Measurements from ENCODE around the gene LRRN2. TPM values are rescaled to one million over a fixed set of nuclear protein-coding genes. Genes with fewer than 3 reads are reported as not detected.

The LRRN2 gene
- total RNA-seq, 2 donors from 2014 or later, result 6.6 to 8.2 TPM

- H3K36me3 ChIP-seq, result no peaks in the 10 kb centered on the region
- TF ChIP-seq, protein P1, sequence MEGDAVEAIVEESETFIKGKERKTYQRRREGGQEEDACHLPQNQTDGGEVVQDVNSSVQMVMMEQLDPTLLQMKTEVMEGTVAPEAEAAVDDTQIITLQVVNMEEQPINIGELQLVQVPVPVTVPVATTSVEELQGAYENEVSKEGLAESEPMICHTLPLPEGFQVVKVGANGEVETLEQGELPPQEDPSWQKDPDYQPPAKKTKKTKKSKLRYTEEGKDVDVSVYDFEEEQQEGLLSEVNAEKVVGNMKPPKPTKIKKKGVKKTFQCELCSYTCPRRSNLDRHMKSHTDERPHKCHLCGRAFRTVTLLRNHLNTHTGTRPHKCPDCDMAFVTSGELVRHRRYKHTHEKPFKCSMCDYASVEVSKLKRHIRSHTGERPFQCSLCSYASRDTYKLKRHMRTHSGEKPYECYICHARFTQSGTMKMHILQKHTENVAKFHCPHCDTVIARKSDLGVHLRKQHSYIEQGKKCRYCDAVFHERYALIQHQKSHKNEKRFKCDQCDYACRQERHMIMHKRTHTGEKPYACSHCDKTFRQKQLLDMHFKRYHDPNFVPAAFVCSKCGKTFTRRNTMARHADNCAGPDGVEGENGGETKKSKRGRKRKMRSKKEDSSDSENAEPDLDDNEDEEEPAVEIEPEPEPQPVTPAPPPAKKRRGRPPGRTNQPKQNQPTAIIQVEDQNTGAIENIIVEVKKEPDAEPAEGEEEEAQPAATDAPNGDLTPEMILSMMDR (IDR thresholded peaks at IDR 0.05), result no peak
- no peaks in the 10 kb centered on the region for H3K4me1 ChIP-seq
- H3K27me3 ChIP-seq, result no peaks in the 10 kb centered on the region
- no peak overlapping the region for H3K4me3 ChIP-seq
- no peaks in the 10 kb centered on the region for H3K9me3 ChIP-seq
- no peak overlapping the region for H3K27ac ChIP-seq
- DNase-seq (ENCODE audit: low spot score), result no peak
These were observed 68.0 kb downstream of the LRRN2 start for GRCh38 chr1:204617256-204618147.

GRCh38 chr1:204616641-204617040 is 68.9 kb downstream of the LRRN2 start:
- Histone ChIP-seq H3K9me3 (no peaks in the 10 kb centered on the region), H3K4me1 (no peaks in the 10 kb centered on the region), H3K4me3 (no peak overlapping the region), H3K36me3 (no peaks in the 10 kb centered on the region), H3K27ac (no peak overlapping the region), H3K27me3 (no peaks in the 10 kb centered on the region)
- DNase-seq (ENCODE audit: low spot score), result no peak
- TF ChIP-seq, protein P1 (IDR thresholded peaks at IDR 0.05), result no peak

- TF ChIP-seq, protein P1 (IDR thresholded peaks at IDR 0.05), result no peak
- DNase-seq (ENCODE audit: low spot score), result no peak
- no peak overlapping the region for H3K4me3 ChIP-seq
These were observed 69.7 kb downstream of the LRRN2 start for GRCh38 chr1:204615881-204616280.

DNA sequence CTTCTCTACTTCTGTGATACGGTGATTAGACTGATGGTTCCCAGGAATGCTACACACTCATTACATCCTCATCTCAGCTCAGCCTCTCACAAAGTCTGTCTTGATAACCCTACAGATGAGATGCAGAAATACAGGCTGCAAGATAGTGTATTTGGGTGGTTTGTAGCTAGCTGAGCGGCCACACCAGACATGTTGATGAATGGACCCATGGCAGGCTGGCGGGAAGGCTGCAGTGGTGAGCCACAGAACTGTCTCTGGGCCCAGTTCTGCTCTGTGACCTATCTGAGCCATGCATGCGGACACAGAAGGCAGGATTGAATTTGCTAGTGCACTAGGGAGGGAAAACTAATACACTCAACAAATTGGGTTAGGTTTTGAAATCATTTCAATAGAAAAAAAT is 71.9 kb downstream of the LRRN2 start:
- H3K4me1 ChIP-seq, result no peaks in the 10 kb centered on the region

More at GRCh38 chr1:204615881-204616280, 69.7 kb downstream of the LRRN2 start:
- Histone ChIP-seq H3K36me3 (no peaks in the 10 kb centered on the region), H3K4me1 (no peaks in the 10 kb centered on the region), H3K9me3 (no peaks in the 10 kb centered on the region), H3K27me3 (no peaks in the 10 kb centered on the region), H3K27ac (no peak overlapping the region)

GRCh38 chr1:204612326-204612725 is 73.2 kb downstream of the LRRN2 start:
- TF ChIP-seq, protein P1 (IDR thresholded peaks at IDR 0.05), result no peak

More for the DNA sequence above, 71.9 kb downstream of the LRRN2 start:
- Histone ChIP-seq H3K4me3 (no peak overlapping the region), H3K9me3 (no peaks in the 10 kb centered on the region), H3K27ac (no peak overlapping the region), H3K27me3 (no peaks in the 10 kb centered on the region), H3K36me3 (no peaks in the 10 kb centered on the region)
- DNase-seq (ENCODE audit: low spot score), result no peak
- TF ChIP-seq, protein P1 (IDR thresholded peaks at IDR 0.05), result no peak

More at GRCh38 chr1:204612326-204612725, 73.2 kb downstream of the LRRN2 start:
- H3K4me3 ChIP-seq, result no peak overlapping the region
- no peaks in the 10 kb centered on the region for H3K27me3 ChIP-seq
- no peak for DNase-seq (ENCODE audit: low spot score)
- no peaks in the 10 kb centered on the region for H3K9me3 ChIP-seq
- no peak overlapping the region for H3K27ac ChIP-seq
- H3K4me1 ChIP-seq, result no peaks in the 10 kb centered on the region
- H3K36me3 ChIP-seq, result no peaks in the 10 kb centered on the region
